Body of pancreas (tissue), 4 donors: ENCODE measurements around the gene POU5F2.

ENCODE experiments used
- CTCF ChIP-seq, 7 experiments: fragments of 450-650 bp in 4 of 7; fragments of 200-600 bp in 3 of 7; sonication (generic) in 3 of 7; IDR thresholded peaks; one replicate each; pipeline ENCODE4 v1.5.1; 2016 to 2019; ENCODE audit warnings: antibody characterized with exemption in 7 of 7
- POLR2A ChIP-seq, 3 donors: fragments of 450-650 bp; IDR thresholded peaks; one replicate each; pipeline ENCODE4 v1.6.1; 2016; ENCODE audit warnings: antibody characterized with exemption in 3 of 3, mild to moderate bottlenecking in 2 of 3

GRCh38 chr5:93721511-93721910 lies 19.9 kb downstream of the POU5F2 start:
- TF ChIP-seq CTCF (IDR thresholded peaks at IDR 0.05) (no peak), POLR2A (IDR thresholded peaks at IDR 0.05) (no peak)
